Cardiac fibroblast (primary cell): ENCODE results near the gene CD81.

Experiments used
- DNase-seq, 2 donors: peaks; one replicate each; pipeline versions ENCODE4 v3.0.0 to v3.0.0-alpha.2; 2010; ENCODE audit warnings: low read depth in 2 of 2
- H3K4me3 ChIP-seq, 2 donors: replicated peaks in 1 of 2; 1 replicate in 1 of 2; 2 replicates in 1 of 2; pipeline ENCODE4 v1.5.1; 2011; ENCODE audit warnings: low read depth in 2 of 2, low read length in 2 of 2, mild to moderate bottlenecking in 2 of 2, moderate library complexity in 1 of 2
- TF ChIP-seq, protein P1 (sequence below): IDR thresholded peaks from one replicate; pipeline ENCODE4 v1.5.1; 2011; ENCODE audit warnings: low read depth, mild to moderate bottlenecking, low read length, inconsistent platforms

The CD81 gene

DNA sequence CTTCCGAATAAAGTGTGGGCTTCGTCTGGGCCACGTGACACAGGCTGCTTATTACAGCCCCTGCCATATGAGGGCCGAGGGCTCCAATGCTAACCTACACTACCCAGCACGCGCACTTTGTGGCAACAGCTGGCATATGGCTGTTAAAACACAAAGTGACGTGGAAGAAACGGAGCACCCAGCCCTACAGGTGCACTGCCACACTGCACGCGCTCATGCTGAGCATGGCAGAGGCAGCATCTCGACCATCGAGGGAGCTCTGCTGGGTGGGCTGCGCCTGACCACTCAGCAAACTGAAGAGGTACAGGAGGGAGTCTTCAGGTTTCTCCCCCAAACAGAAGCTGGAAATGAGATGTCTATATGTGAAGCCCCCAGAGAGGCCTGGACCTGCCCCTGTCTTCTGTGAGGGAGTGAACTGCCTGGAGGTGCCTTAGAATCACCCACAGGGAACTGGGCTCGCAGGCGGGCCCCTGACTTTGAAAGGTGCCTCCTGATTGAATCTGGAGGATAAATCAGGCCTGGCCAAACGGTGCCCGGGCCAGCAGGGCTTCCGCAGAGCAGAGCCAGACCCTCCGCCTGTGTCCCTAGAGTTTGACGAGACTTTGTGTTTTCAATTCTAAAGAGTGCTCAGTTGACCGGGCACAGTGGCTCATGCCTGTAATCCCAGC lies 41.7 kb downstream of the CD81 start:
- TF ChIP-seq, protein P1, sequence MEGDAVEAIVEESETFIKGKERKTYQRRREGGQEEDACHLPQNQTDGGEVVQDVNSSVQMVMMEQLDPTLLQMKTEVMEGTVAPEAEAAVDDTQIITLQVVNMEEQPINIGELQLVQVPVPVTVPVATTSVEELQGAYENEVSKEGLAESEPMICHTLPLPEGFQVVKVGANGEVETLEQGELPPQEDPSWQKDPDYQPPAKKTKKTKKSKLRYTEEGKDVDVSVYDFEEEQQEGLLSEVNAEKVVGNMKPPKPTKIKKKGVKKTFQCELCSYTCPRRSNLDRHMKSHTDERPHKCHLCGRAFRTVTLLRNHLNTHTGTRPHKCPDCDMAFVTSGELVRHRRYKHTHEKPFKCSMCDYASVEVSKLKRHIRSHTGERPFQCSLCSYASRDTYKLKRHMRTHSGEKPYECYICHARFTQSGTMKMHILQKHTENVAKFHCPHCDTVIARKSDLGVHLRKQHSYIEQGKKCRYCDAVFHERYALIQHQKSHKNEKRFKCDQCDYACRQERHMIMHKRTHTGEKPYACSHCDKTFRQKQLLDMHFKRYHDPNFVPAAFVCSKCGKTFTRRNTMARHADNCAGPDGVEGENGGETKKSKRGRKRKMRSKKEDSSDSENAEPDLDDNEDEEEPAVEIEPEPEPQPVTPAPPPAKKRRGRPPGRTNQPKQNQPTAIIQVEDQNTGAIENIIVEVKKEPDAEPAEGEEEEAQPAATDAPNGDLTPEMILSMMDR, result no peak
- DNase-seq, result no peak
- H3K4me3 ChIP-seq, result no peak overlapping the region

DNA sequence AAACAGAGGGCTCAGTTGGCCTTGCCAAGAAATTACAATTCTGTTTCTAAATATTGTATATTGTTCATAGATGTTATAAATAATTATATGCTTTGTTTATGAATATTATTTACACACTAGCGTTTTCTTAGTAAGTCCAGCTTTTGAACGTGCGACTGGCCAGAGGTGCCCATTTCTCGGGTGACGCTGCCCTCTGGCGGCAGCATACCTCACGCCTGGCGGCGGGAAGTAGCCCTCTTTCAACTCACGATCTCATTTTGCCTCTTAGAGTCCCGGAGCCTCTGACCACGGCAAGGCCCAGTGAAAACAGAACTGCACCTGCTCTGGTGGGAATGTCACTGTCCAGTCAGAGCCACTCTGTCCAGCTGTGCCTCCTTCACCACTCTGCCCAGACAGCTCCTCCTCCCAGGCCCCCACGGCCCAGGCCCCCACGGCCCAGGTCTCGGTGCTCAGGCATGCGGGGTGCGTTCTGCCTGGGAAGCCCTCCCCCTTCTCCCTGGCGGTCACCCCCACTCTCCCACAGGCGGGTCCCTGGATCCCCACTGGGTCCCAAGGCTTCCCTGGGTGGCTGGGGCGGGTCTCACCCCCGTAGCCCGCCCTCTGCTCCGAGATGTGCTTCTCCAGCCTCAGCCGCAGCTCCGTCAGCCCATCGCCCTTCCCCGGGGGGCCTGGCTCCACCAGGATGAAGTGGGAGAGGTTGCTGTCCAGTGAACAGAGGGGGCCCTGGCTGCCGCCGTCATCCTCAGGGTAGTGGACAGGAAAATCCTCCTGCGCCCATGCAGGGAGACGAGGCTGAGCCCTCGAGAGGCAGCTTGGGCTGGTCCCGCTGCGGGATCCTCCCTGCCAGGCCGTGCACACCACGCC lies 42.8 kb downstream of the CD81 start:
- TF ChIP-seq, protein P1, result peak; percentile 90
- no peak overlapping the region for H3K4me3 ChIP-seq
- DNase-seq, result peak; percentile 80 to 88

DNA sequence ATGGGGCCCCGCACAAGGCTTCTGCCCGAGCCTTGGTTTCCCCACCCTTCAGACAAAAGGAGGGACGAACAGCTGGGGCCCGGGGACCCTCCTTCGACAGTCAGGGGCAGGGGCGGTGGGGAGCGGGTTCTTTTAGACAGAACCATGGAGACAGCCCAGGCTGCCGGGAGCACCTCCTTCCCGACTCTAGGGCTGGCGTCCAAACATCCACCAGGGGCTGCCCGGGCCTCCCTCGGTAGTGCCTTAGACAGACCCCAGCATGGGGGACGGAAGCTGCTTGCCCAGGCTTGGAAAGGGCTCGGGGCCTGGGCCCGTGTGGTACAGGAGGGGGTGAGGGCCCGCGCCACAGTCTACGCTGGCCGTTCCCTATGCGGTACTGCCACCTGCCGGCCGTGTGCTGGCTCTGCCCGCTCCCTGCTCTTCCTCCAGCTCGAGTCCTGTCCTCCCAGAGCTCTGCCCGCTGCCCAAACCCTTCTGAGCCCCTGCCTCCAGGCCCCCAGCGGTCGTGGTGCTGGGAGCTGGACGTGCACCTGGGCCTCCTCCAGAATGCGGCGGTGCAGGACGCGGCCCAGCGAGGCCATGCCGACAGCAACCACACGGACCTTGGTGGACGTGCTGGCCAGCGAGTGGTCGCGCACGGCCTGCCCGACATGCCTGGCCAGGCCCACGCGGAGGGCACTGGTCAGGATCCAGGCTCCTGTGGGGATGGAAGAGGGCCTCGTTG lies 43.6 kb downstream of the CD81 start:
- no peak overlapping the region for H3K4me3 ChIP-seq
- TF ChIP-seq, protein P1, result peak; percentile 92
- DNase-seq, result peak; percentile 67 to 74

DNA sequence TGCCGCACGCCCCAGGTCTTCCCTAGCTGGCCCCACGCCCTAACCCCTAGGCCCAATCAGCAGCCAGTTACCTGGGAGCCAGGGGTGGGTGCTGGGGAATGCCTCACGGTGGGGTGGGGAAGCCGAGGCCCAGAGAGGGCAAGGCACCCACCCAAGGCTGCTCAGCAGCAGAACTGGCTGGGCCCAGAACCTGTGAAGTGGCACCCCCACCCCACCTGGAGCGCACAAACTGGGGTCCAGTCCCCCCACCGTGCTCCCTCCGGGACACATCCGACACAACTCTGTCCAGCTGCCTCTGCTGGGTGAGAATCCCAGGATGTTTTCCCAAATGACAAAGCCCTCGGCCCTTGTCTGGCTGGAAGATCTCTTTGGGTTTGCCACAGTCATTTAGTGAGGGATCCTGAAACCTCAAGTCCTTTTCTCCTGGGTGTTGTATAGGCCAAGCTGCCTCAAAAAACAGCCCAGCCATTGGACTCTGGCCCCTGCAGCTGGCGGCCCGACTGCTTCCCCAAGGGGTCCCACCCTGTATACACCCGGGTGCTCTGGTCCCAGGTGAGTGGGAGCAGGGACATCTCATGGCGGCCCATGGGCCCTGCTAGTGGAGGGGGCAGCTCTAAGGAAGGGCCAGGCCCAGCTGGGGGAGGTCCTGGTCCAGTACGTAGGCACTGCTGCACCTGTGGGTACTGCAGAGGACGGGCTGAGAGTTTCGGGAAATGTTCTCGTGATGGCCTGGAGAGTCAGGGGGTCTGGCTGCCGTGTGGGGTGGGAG lies 44.3 kb downstream of the CD81 start:
- no peak overlapping the region for H3K4me3 ChIP-seq
- DNase-seq, result no peak
- TF ChIP-seq, protein P1, result no peak

DNA sequence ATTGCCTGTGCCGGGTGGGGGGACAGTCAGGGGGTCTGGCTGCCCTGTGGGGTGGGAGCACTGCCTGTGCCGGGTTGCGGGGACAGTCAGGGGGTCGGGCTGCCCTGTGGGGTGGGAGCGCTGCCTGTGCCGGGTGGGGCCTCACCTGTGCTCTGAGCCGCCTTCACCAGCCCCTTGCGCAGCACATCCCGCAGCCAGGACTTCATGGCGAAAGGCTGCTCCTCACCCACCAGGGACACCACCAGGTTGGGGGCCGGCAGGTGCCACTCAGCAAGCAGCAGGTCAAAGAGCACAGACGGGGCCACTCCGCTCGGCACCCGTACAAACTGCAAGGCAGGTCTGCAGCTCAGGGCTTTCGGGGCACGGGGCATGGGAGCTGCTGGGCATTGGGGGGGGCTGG lies 44.9 kb downstream of the CD81 start:
- TF ChIP-seq, protein P1, result no peak
- no peak overlapping the region for H3K4me3 ChIP-seq
- no peak for DNase-seq

DNA sequence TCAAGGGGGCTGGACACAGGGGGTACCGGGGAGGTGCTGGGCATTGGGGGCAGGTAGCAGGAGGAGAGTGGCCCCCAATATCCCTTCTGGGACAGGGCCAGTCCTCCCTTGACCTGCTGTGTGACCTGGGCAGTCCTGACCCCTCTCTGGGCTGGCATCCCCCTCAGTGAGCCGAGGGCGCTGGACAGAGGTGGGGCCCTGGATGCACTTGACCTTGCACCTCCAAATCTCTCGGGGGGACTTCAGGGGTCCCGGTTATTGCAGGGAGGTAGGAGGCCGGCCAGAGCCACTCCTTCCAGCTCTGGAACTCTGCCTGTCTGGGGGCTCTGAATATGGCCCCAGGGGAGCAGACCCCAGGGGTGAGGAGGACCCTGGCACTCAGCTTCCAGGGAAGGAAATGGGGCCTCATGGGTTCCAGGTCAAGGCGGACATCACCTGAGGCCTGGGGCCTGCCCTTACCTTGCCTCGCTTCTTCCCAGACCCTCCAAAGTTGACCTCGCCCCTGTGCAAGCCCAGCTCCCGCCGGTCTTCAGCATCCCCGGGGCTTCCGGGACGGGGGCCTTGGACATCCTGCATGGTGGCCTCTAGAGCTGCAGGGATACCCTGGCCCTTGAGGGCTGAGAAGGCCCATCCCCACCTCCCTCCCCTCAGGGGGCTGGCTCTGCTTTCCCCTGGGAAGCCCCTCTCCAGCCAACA lies 45.5 kb downstream of the CD81 start:
- TF ChIP-seq, protein P1, result no peak
- no peak for DNase-seq
- H3K4me3 ChIP-seq, result no peak overlapping the region
